Mesenteric fat pad (tissue), 1 donor: ENCODE data around the gene COLEC11. TPM values are rescaled to one million over a fixed set of nuclear protein-coding genes. Genes with fewer than 3 reads are reported as not detected.
"Not testable (repeated sequence)": the region's sequence is repeated elsewhere in the genome, so short reads cannot be mapped to it uniquely, and the experiment has no call there.

Experiments
- DNase-seq: peaks from one replicate; pipeline ENCODE4 v3.0.0-alpha.2; 2020; ENCODE audit warnings: low spot score
- total RNA-seq: library from RNA; stranded (reverse); fragmentation: NEBNext Ultra II Directional; extraction: Animal tissue kit (Norgen Biotek cat#: 25700); gene quantifications from one replicate; pipeline ENCODE4 v1.2.1, GENCODE V29; 2021
- donor health status: DM: yes; HTN: yes; CAD: no.

Gene COLEC11
- total RNA-seq, 1 donor from 2014 or later = 5.5 TPM

- DNase-seq = no peak
Observed at GRCh38 chr2:3651691-3652648, 57.1 kb downstream of the COLEC11 start.

- no peak for DNase-seq
Observed at GRCh38 chr2:3652896-3653625, 58.1 kb downstream of the COLEC11 start.

- no peak for DNase-seq
Observed at GRCh38 chr2:3654011-3654410, 59.1 kb downstream of the COLEC11 start.

GRCh38 chr2:3654531-3655225 lies 59.8 kb downstream of the COLEC11 start:
- no peak for DNase-seq

- DNase-seq = no peak
Observed at GRCh38 chr2:3655871-3656761, 61.2 kb downstream of the COLEC11 start.

GRCh38 chr2:3656762-3657721 lies 62.1 kb downstream of the COLEC11 start:
- DNase-seq = no peak

GRCh38 chr2:3657881-3658280 lies 63.0 kb downstream of the COLEC11 start, which contains the start of gene ALLC:
Gene ALLC (plus strand): TSS chr2:3658200. CDS start chr2:3671158, 12,958 bp downstream.
- no peak for DNase-seq

GRCh38 chr2:3659447-3660432 lies 64.8 kb downstream of the COLEC11 start:
- no peak for DNase-seq

GRCh38 chr2:3660640-3661039 lies 65.7 kb downstream of the COLEC11 start:
- not testable (repeated sequence) for DNase-seq

GRCh38 chr2:3661149-3661660 lies 66.3 kb downstream of the COLEC11 start:
- DNase-seq = peak; percentile 60

GRCh38 chr2:3662239-3662638 lies 67.3 kb downstream of the COLEC11 start:
- DNase-seq = no peak

- DNase-seq = no peak
Observed at GRCh38 chr2:3664118-3664517, 69.2 kb downstream of the COLEC11 start.

- peak; percentile 55 for DNase-seq
Observed at GRCh38 chr2:3664925-3665324, 70.0 kb downstream of the COLEC11 start.

GRCh38 chr2:3665886-3666612 lies 71.1 kb downstream of the COLEC11 start:
- DNase-seq = peak; percentile 47

- peak; percentile 73 for DNase-seq
Observed at GRCh38 chr2:3666613-3666975, 71.7 kb downstream of the COLEC11 start.

- DNase-seq = peak; percentile 78
Observed at GRCh38 chr2:3667151-3667631, 72.3 kb downstream of the COLEC11 start.

GRCh38 chr2:3669656-3670055 lies 74.7 kb downstream of the COLEC11 start:
- DNase-seq = peak; percentile 55
